Keratinocyte (primary cell): ENCODE results near the gene OR2J1. TPM values are rescaled to one million over a fixed set of nuclear protein-coding genes. Genes with fewer than 3 reads are reported as not detected.
"Not testable (repeated sequence)": the region's sequence is repeated elsewhere in the genome, so short reads cannot be mapped to it uniquely, and the experiment has no call there.

Experiments used
- DNase-seq: peaks from one replicate; pipeline ENCODE4 v3.0.0-alpha.2; 2011; ENCODE audit warnings: low read depth, missing footprints, low spot score
- FAIRE-seq: peaks from 2 replicates; lab custom pipeline; 2011; peaks lifted over from hg19 to GRCh38; lab: Jason Lieb, UNC
- H2AFZ ChIP-seq: 2 replicates; pipeline ENCODE4 v1.6.0; 2012; ENCODE audit warnings: low read length, control low read depth, inconsistent platforms; ENCODE audit not compliant: control insufficient read depth
- H3K27ac ChIP-seq: 2 replicates; pipeline ENCODE4 v1.5.1; 2011; ENCODE audit warnings: low read length; ENCODE audit not compliant: control insufficient read depth, insufficient read depth
- H3K27me3 ChIP-seq: 3 replicates; pipeline ENCODE4 v1.6.0; 2011; ENCODE audit warnings: low read length; ENCODE audit not compliant: control insufficient read depth, insufficient read depth; ENCODE audit errors: extremely low read depth
- H3K36me3 ChIP-seq, 2 experiments: 2 replicates in 1 of 2; 3 replicates in 1 of 2; pipeline ENCODE4 v1.5.1; 2011; ENCODE audit warnings: low read length in 2 of 2, mild to moderate bottlenecking in 1 of 2; ENCODE audit not compliant: control insufficient read depth in 2 of 2, insufficient read depth in 2 of 2; ENCODE audit errors: extremely low read depth in 1 of 2
- H3K4me1 ChIP-seq: 3 replicates; pipeline ENCODE4 v1.5.1; 2011; ENCODE audit warnings: low read length; ENCODE audit not compliant: control insufficient read depth, insufficient read depth; ENCODE audit errors: extremely low read depth
- H3K4me2 ChIP-seq: 3 replicates; pipeline ENCODE4 v1.6.0; 2011; ENCODE audit warnings: low read depth, low read length; ENCODE audit not compliant: control insufficient read depth, insufficient read depth; ENCODE audit errors: extremely low read depth
- H3K4me3 ChIP-seq, 3 experiments: fragments of 200-600 bp in 1 of 3; sonication (generic) in 1 of 3; 2 replicates in 2 of 3; 3 replicates in 1 of 3; pipeline ENCODE4 v1.5.1; 2011 to 2016; ENCODE audit warnings: low read length in 3 of 3, mild to moderate bottlenecking in 3 of 3, control low read depth in 2 of 3, inconsistent platforms in 1 of 3, low read depth in 1 of 3, mixed read lengths in 1 of 3, mixed run types in 1 of 3, moderate library complexity in 1 of 3; ENCODE audit not compliant: control insufficient read depth in 2 of 3, insufficient read depth in 2 of 3; ENCODE audit errors: extremely low read depth in 1 of 3
- H3K79me2 ChIP-seq: 2 replicates; pipeline ENCODE4 v1.6.0; 2012; ENCODE audit warnings: low read length; ENCODE audit not compliant: control insufficient read depth, insufficient read depth
- H3K9ac ChIP-seq: 3 replicates; pipeline ENCODE4 v1.6.0; 2011; ENCODE audit warnings: low read length; ENCODE audit not compliant: control insufficient read depth, insufficient read depth; ENCODE audit errors: extremely low read depth
- H3K9me1 ChIP-seq: 3 replicates; pipeline ENCODE4 v1.6.0; 2011; ENCODE audit warnings: low read length; ENCODE audit not compliant: control insufficient read depth, insufficient read depth; ENCODE audit errors: extremely low read depth
- H3K9me3 ChIP-seq: 2 replicates; pipeline ENCODE4 v1.5.1; 2012; ENCODE audit warnings: low read depth, low read length; ENCODE audit not compliant: control insufficient read depth
- H4K20me1 ChIP-seq: 3 replicates; pipeline ENCODE4 v1.6.0; 2011; ENCODE audit warnings: low read length; ENCODE audit not compliant: control insufficient read depth, insufficient read depth; ENCODE audit errors: extremely low read depth
- CTCF ChIP-seq, 3 experiments: IDR thresholded peaks in 1 of 3; conservative IDR thresholded peaks in 1 of 3; optimal IDR thresholded peaks in 1 of 3; 2 replicates in 2 of 3; 3 replicates in 1 of 3; pipeline versions ENCODE3 to v1.5.1; 2011; ENCODE audit warnings: low read length in 3 of 3, mild to moderate bottlenecking in 3 of 3, moderate library complexity in 2 of 3, control low read depth in 1 of 3, inconsistent platforms in 1 of 3; ENCODE audit not compliant: insufficient read depth in 2 of 3; ENCODE audit errors: extremely low read depth in 1 of 3
- EZH2 ChIP-seq: IDR thresholded peaks from one replicate; pipeline ENCODE4 v1.6.1; 2012; ENCODE audit warnings: inconsistent platforms, mild to moderate bottlenecking, low read length, moderate library complexity
- dilution Hi-C: fragments of 300-500 bp; cut with MboI; formaldehyde crosslinking; loops from one replicate; pipeline ENCODE4 v1.7.0; 2020; ENCODE audit warnings: low sequenced_read_pairs; ENCODE audit not compliant: extremely low pct_ligation_motif_present
- polyA plus RNA-seq, 5 experiments: library from polyadenylated mRNA; depleted of rRNA in 3 of 5; stranded (reverse) in 3 of 5; stranded (forward) in 1 of 5; unstranded in 1 of 5; fragments of >200 nt; gene quantifications; 1 replicate in 1 of 5; 2 replicates in 3 of 5; 3 replicates in 1 of 5; pipeline versions ENCODE4 v1.2.1 to v1.2.3, GENCODE V29; 2011 to 2012; ENCODE audit warnings: missing spikeins in 2 of 5, low read depth in 1 of 5, low replicate concordance in 1 of 5

OR2J1 gene
- polyA plus RNA-seq, 1 donor (not counting 4 experiments of a cell fraction or from before 2014, with no cell fraction given), result not detected

GRCh38 chr6:29147074-29147473, 47.8 kb downstream of the OR2J1 start:
- no peaks in the 10 kb centered on the region for H3K27me3 ChIP-seq
- no peak overlapping the region for H3K4me2 ChIP-seq
- H3K36me3 ChIP-seq, result no peaks in the 10 kb centered on the region
- no peak overlapping the region for H2AFZ ChIP-seq
- no peaks in the 10 kb centered on the region for H3K4me1 ChIP-seq
- H4K20me1 ChIP-seq, result no peaks in the 10 kb centered on the region
- DNase-seq, result no peak
- dilution Hi-C loops, result no loop called here
- H3K9me1 ChIP-seq, result no peaks in the 10 kb centered on the region
- H3K27ac ChIP-seq, result no peak overlapping the region
- H3K9me3 ChIP-seq, result no peaks in the 10 kb centered on the region
- FAIRE-seq, result no peak
- no peaks in the 10 kb centered on the region for H3K79me2 ChIP-seq
- H3K4me3 ChIP-seq, result no peak overlapping the region
- TF ChIP-seq CTCF (optimal IDR thresholded peaks at IDR 0.05 in 1 of 3, IDR thresholded peaks at IDR 0.05 in 1 of 3, conservative IDR thresholded peaks at IDR 0.05 in 1 of 3; ENCODE audit: extremely low read depth in 1 of 3, insufficient read depth in 2 of 3, low read length in 3 of 3) (no peak), EZH2 (no peak)
- no peak overlapping the region for H3K9ac ChIP-seq

- H2AFZ ChIP-seq, H3K9me3 ChIP-seq, H3K4me3 ChIP-seq, H3K9ac ChIP-seq, H3K4me2 ChIP-seq, H3K36me3 ChIP-seq, dilution Hi-C loops, FAIRE-seq, H3K4me1 ChIP-seq, DNase-seq, H3K9me1 ChIP-seq, H3K79me2 ChIP-seq, H3K27me3 ChIP-seq, H3K27ac ChIP-seq, H4K20me1 ChIP-seq: not testable (repeated sequence)
Observed at GRCh38 chr6:29149444-29149843, 50.2 kb downstream of the OR2J1 start.

Other genes starting within 250 kb of the OR2J1 start
- 43.5 to 49.2 TPM (median 47.3 TPM) in 3 replicates for gene TRIM27, start 175.5 kb upstream of the OR2J1 start, polyA plus RNA-seq
- 1.7 to 2.7 TPM (median 2.6 TPM) in 3 replicates for gene ZNF311, start 94.2 kb upstream of the OR2J1 start, polyA plus RNA-seq
- gene OR2W1, start 54.3 kb upstream of the OR2J1 start, polyA plus RNA-seq, result not detected in 3 replicates
- gene OR2B3, start 12.2 kb upstream of the OR2J1 start, polyA plus RNA-seq, result not detected in 3 replicates
- gene OR2J3, start 8.6 kb downstream of the OR2J1 start, polyA plus RNA-seq, result not detected in 3 replicates
- not detected in 3 replicates for gene OR2J2, start 71.4 kb downstream of the OR2J1 start, polyA plus RNA-seq
- not detected in 3 replicates for gene OR14J1, start 202.2 kb downstream of the OR2J1 start, polyA plus RNA-seq